ENCODE results near the gene RBMS3.

DNA sequence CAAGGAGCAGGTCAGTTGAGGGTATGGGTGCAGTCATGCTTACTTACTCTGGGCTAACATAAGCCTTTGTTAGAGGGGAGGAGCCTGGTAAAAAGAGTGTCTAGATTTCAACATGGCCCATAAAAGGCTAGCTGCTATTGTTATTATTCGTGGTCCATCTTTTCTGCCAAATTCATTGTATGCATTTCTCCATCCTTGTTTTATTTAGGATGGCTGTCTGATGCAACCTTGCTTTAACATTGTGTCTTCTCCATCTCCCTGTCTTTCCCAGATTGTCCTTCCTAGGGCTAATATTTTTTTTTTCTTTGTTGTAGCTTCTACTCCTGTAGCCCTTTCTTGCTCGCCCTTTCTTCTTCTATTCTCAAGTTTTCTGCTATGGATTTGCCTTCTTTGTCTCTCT lies 12.6 kb downstream of the RBMS3 start:
- TF ChIP-seq, protein P1, sequence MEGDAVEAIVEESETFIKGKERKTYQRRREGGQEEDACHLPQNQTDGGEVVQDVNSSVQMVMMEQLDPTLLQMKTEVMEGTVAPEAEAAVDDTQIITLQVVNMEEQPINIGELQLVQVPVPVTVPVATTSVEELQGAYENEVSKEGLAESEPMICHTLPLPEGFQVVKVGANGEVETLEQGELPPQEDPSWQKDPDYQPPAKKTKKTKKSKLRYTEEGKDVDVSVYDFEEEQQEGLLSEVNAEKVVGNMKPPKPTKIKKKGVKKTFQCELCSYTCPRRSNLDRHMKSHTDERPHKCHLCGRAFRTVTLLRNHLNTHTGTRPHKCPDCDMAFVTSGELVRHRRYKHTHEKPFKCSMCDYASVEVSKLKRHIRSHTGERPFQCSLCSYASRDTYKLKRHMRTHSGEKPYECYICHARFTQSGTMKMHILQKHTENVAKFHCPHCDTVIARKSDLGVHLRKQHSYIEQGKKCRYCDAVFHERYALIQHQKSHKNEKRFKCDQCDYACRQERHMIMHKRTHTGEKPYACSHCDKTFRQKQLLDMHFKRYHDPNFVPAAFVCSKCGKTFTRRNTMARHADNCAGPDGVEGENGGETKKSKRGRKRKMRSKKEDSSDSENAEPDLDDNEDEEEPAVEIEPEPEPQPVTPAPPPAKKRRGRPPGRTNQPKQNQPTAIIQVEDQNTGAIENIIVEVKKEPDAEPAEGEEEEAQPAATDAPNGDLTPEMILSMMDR (IDR thresholded peaks at IDR 0.05): no peak
- no peak for TF ChIP-seq POLR2A (IDR thresholded peaks at IDR 0.05)
